ENCODE measurements around the gene C19orf25.

Gene C19orf25

DNA sequence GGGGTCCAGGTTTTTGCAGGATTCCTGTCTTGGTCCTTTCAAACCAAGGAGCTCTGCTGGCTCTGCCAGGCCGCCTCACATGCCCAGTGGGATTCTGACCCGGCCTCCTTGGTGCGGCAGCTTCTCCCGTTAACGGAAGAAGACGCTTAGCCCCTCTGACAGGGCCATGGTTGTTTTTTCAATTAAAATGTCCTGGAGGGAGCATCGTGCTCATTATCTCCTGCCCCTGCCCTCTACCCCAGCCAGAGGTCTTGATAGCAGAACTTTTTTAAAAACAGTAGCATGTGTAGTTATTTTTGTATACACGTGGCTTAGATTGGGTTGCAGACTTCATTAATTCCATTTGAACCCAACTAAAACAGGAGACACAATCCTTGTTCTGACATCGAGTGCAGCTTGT is 52.3 kb downstream of the C19orf25 start:
- DNase-seq (ENCODE audit: insufficient read length, low spot score) (no peak), FAIRE-seq (no peak)
- TF ChIP-seq, protein P1, sequence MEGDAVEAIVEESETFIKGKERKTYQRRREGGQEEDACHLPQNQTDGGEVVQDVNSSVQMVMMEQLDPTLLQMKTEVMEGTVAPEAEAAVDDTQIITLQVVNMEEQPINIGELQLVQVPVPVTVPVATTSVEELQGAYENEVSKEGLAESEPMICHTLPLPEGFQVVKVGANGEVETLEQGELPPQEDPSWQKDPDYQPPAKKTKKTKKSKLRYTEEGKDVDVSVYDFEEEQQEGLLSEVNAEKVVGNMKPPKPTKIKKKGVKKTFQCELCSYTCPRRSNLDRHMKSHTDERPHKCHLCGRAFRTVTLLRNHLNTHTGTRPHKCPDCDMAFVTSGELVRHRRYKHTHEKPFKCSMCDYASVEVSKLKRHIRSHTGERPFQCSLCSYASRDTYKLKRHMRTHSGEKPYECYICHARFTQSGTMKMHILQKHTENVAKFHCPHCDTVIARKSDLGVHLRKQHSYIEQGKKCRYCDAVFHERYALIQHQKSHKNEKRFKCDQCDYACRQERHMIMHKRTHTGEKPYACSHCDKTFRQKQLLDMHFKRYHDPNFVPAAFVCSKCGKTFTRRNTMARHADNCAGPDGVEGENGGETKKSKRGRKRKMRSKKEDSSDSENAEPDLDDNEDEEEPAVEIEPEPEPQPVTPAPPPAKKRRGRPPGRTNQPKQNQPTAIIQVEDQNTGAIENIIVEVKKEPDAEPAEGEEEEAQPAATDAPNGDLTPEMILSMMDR (IDR thresholded peaks at IDR 0.05; ENCODE audit: insufficient read depth, missing control alignments): no peak

DNA sequence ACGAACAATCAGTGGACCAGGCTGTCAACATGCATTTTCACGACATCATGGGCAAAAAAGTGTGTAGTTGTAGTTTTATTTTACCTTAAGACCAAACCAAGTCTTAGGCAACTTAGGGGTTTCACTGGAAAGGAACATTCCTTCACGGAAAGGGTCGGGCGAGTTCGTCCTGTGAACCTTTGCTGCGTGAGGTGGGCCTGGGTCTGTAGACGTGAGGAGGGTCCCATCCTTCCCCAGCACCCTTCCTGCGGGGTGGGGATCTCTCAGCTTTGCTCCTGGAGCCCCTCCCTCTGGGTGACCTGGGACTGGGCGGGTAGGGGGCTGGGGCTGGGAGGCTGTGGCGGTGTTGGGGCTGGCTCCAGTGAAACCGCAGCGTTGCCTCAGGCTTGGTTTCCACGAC is 53.1 kb downstream of the C19orf25 start:
- no peak for DNase-seq (ENCODE audit: insufficient read length, low spot score)
- no peak for FAIRE-seq
- TF ChIP-seq, protein P1 (IDR thresholded peaks at IDR 0.05; ENCODE audit: insufficient read depth, missing control alignments): no peak

DNA sequence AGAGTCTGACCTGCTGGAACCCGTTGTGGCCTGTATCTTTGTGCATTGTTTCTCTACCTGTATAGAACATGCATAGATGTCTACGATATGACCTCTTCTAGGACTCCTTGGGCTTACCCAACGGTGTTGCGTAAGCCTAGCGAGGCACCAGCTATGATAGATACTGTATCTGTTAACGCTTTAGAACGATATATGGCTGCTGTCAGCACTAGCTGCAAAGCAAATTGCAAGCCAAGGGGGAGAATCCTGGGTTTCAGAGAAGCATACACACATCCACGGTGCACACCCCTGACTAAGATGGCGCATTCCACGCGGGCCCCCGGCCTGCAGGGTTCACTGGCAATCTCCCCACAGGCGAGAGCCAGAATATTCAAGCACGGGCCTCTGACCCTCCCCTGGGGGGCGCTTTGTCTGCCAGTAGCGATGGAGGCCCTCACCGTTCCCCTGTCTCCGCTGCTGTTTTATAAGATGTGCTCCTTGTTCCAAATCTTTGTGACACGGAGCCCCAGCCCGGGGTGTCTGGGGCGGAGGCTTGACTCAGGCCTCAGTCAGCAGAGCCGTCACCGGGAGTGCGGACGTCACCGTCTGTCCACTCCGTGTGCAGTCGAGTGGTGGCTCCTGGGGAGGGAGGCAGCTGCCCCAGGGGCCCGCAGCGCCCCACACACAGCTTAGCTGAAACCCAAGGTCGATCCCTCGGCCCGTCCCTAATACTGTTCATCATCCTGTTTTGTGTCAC is 53.7 kb downstream of the C19orf25 start:
- TF ChIP-seq, protein P1 (IDR thresholded peaks at IDR 0.05; ENCODE audit: insufficient read depth, missing control alignments): no peak

DNA sequence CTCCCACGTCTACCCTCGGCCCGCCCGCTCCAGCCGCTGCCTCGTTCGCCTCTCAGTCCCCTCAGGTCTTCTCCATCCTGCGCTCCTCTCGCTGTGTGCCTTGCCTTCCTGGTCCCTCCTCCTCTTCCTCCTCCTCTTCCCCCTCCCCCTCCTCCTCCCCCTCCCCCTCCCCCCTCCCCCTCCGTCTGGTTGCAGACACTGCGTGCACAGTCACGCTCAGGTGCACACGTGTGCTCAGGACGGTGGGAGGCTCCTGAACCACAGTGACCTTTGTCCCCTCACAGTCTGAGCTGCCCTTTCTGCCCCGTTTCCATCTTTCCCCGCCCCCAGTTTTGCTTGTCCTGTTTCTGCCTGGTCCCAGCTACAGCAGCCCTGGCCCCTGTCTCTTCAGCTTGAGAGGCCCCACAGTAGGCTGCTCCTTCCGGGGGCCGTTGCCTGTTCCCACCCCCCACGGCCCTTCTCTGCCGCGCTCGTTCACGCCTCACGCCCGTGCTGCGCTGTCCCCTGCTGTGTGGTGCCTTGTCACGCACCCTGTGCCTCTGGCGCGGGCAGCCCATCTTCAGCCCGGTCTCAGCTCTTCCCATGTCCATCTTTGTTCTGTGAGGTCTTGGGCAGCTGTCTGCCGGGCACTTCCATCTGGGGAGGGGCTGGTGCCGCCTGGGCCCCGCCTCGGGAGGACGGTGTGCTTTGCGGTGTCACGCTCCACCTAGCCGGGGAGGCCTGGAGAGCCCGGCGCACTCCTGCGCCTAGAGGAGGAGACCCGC is 54.6 kb downstream of the C19orf25 start:
- TF ChIP-seq, protein P1 (IDR thresholded peaks at IDR 0.05; ENCODE audit: insufficient read depth, missing control alignments): no peak
- DNase-seq (ENCODE audit: insufficient read length, low spot score) (no peak), FAIRE-seq (no peak)

More for the DNA sequence above, 53.7 kb downstream of the C19orf25 start:
- FAIRE-seq: no peak
- no peak for DNase-seq (ENCODE audit: insufficient read length, low spot score)

DNA sequence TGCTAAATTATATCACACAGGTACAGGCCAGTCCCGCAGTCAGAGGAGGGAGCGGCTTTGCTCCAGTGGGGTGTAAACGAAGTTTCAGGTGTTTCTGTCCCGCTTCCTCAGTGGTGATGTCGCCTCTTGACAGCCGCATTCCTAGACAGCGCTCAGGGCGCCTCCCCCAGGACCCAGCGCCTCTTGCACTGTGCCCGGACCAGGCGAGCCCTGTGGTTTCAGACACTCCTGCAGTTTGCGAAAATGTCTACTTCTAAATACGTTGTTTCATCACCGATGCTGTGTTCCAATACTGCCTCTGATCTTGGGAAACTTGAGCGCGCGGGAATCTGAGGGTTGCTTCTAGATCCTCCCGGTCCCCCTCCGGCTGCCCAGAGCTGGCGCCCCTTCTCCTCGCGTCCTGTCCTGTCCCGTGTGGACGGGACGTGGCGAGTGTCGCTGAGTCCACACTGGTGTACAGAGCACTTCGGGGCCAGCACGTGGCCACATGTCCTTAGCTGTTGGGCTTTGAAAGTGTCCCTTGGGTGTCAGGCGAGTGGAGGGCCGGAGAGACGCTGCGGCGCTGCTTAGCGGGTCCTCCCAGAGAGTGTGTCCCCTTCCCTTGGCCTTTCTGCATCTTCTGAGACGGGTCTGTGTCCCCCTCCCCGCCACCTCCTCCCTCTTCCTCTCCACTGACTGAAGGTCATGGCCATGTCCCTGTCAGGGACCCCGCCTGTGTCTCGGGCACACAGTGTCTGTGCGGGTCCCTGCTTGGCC is 55.4 kb downstream of the C19orf25 start:
- no peak for FAIRE-seq
- TF ChIP-seq, protein P1 (IDR thresholded peaks at IDR 0.05; ENCODE audit: insufficient read depth, missing control alignments): no peak
- DNase-seq (ENCODE audit: insufficient read length, low spot score): no peak
